Caco-2 (cell line): ENCODE results near the gene RPF1. TPM values are rescaled to one million over a fixed set of nuclear protein-coding genes. Genes with fewer than 3 reads are reported as not detected.

Experiments used
- BruUV-seq: library from RNA; stranded (reverse); fragments of 400-500 nt; replicated peaks from 2 replicates; lab custom pipeline; 2021; lab: Mats Ljungman, UMichigan
- CTCF ChIA-PET: fragments of 300-600 bp; sonication (Branson Sonifier 250); formaldehyde crosslinking; loops from one replicate; lab custom pipeline; 2022; ENCODE audit warnings: antibody characterized with exemption; lab: Charles Lee
- POLR2A ChIA-PET: fragments of 300-600 bp; sonication (Branson Sonifier 250); formaldehyde crosslinking; loops from one replicate; lab custom pipeline; 2022; ENCODE audit warnings: antibody characterized with exemption; lab: Charles Lee
- DNase-seq, 2 experiments: peaks; one replicate each; pipeline versions ENCODE4 v3.0.0 to v3.0.0-alpha.2; 2020 to 2022
- H3K27me3 ChIP-seq: replicated peaks from 2 replicates; pipeline ENCODE4 v1.6.0; 2011; ENCODE audit warnings: low read length; ENCODE audit not compliant: control insufficient read depth, insufficient read depth
- H3K36me3 ChIP-seq: 2 replicates; pipeline ENCODE4 v1.5.1; 2011; ENCODE audit warnings: low read length; ENCODE audit not compliant: control insufficient read depth, insufficient read depth
- H3K4me1 ChIP-seq: fragments of 250-450 bp; sonication (Bioruptor Pico); 2 replicates; pipeline ENCODE4 v1.5.1; 2020; ENCODE audit warnings: mild to moderate bottlenecking
- H3K4me3 ChIP-seq: 2 replicates; pipeline ENCODE4 v1.5.1; 2011; ENCODE audit warnings: low read depth, mild to moderate bottlenecking, control low read depth, low read length
- H3K9me3 ChIP-seq: fragments of 250-450 bp; sonication (Bioruptor Pico); 2 replicates; pipeline ENCODE4 v1.5.1; 2020; ENCODE audit warnings: mild to moderate bottlenecking, moderate library complexity
- H3K27ac Mint-ChIP-seq: one replicate; pipeline ENCODE4 v1.8.0; 2022; ENCODE audit warnings: mixed read lengths; ENCODE audit not compliant: unreplicated experiment
- H3K27me3 Mint-ChIP-seq: one replicate; pipeline ENCODE4 v1.8.0; 2022; ENCODE audit warnings: mixed read lengths; ENCODE audit not compliant: insufficient read depth, unreplicated experiment
- H3K36me3 Mint-ChIP-seq: one replicate; pipeline ENCODE4 v1.8.0; 2022; ENCODE audit warnings: mild to moderate bottlenecking, mixed read lengths; ENCODE audit not compliant: insufficient read depth, unreplicated experiment
- H3K4me1 Mint-ChIP-seq: one replicate; pipeline ENCODE4 v1.8.0; 2022; ENCODE audit warnings: low read depth, mixed read lengths; ENCODE audit not compliant: unreplicated experiment
- H3K4me3 Mint-ChIP-seq: one replicate; pipeline ENCODE4 v1.8.0; 2022; ENCODE audit warnings: mild to moderate bottlenecking, moderate library complexity, mixed read lengths; ENCODE audit not compliant: unreplicated experiment
- H3K9me3 Mint-ChIP-seq: one replicate; pipeline ENCODE4 v1.8.0; 2022; ENCODE audit warnings: mixed read lengths; ENCODE audit not compliant: unreplicated experiment
- CTCF ChIP-seq, 2 experiments: fragments of 200-600 bp in 1 of 2; IDR thresholded peaks; 1 replicate in 1 of 2; 2 replicates in 1 of 2; pipeline versions ENCODE4 v1.5.1 to v1.8.0; 2011 to 2022; ENCODE audit warnings: antibody characterized with exemption in 1 of 2, control low read depth in 1 of 2, inconsistent platforms in 1 of 2, low read depth in 1 of 2, low read length in 1 of 2, mild to moderate bottlenecking in 1 of 2, moderate library complexity in 1 of 2; ENCODE audit not compliant: insufficient read depth in 1 of 2, severe bottlenecking in 1 of 2, unreplicated experiment in 1 of 2
- intact Hi-C: fragments of 100-400 bp; cut with micrococcal nuclease; formaldehyde crosslinking; loops from one replicate; pipeline ENCODE4 v1.10.0; 2022; ENCODE audit not compliant: unreplicated experiment
- total RNA-seq: library from RNA; stranded (reverse); gene quantifications from 2 replicates; pipeline ENCODE4 v1.2.3, GENCODE V29; 2022

The RPF1 gene
- total RNA-seq, 1 experiment from 2014 or later, result 15.7 TPM

GRCh38 chr1:84538599-84538998, 59.5 kb downstream of the RPF1 start:
- POLR2A ChIA-PET, result no interaction called here
- H3K9me3 ChIP-seq, result no peaks in the 10 kb centered on the region
- DNase-seq, result no peak
- intact Hi-C loops, result no loop called here
- BruUV-seq, result no TSS peak
- no peaks in the 10 kb centered on the region for H3K27me3 ChIP-seq
- TF ChIP-seq CTCF (IDR thresholded peaks at IDR 0.05; ENCODE audit: insufficient read depth in 1 of 2, low read depth in 1 of 2, low read length in 1 of 2, severe bottlenecking in 1 of 2, unreplicated experiment in 1 of 2), result no peak
- CTCF ChIA-PET, result no interaction called here
- no peaks in the 10 kb centered on the region for H3K36me3 ChIP-seq
- H3K4me1 ChIP-seq, result no peaks in the 10 kb centered on the region
- Mint-ChIP-seq H3K27me3 (no peaks in the 10 kb centered on the region), H3K27ac (no peak overlapping the region), H3K36me3 (no peaks in the 10 kb centered on the region), H3K9me3 (no peaks in the 10 kb centered on the region), H3K4me1 (no peaks in the 10 kb centered on the region), H3K4me3 (no peak overlapping the region)
- H3K4me3 ChIP-seq, result no peak overlapping the region

- H3K4me1 ChIP-seq, result no peaks in the 10 kb centered on the region
- Mint-ChIP-seq H3K4me3 (no peak overlapping the region), H3K4me1 (no peaks in the 10 kb centered on the region), H3K27me3 (no peaks in the 10 kb centered on the region), H3K36me3 (no peaks in the 10 kb centered on the region), H3K27ac (no peak overlapping the region), H3K9me3 (no peaks in the 10 kb centered on the region)
- no peak overlapping the region for H3K4me3 ChIP-seq
- intact Hi-C loops, result loop anchor here (5.0 kb wide), 1 partner anchor 98 kb away; no protein-coding TSS in a partner anchor
- POLR2A ChIA-PET, result no interaction called here
- no TSS peak for BruUV-seq
- CTCF ChIA-PET, result no interaction called here
- no peak for TF ChIP-seq CTCF (IDR thresholded peaks at IDR 0.05; ENCODE audit: insufficient read depth in 1 of 2, low read depth in 1 of 2, low read length in 1 of 2, severe bottlenecking in 1 of 2, unreplicated experiment in 1 of 2)
- H3K27me3 ChIP-seq, result no peaks in the 10 kb centered on the region
- H3K36me3 ChIP-seq, result no peaks in the 10 kb centered on the region
- no peaks in the 10 kb centered on the region for H3K9me3 ChIP-seq
- DNase-seq, result no peak
Observed at GRCh38 chr1:84539972-84540371, 60.9 kb downstream of the RPF1 start.

- ChIA-PET POLR2A (no interaction called here), CTCF (no interaction called here)
- H3K27me3 ChIP-seq, result no peaks in the 10 kb centered on the region
- no peaks in the 10 kb centered on the region for H3K4me1 ChIP-seq
- H3K27me3 Mint-ChIP-seq, result no peaks in the 10 kb centered on the region
- H3K9me3 ChIP-seq, result no peaks in the 10 kb centered on the region
- no TSS peak for BruUV-seq
- H3K36me3 Mint-ChIP-seq, result no peaks in the 10 kb centered on the region
- H3K27ac Mint-ChIP-seq, result no peak overlapping the region
- intact Hi-C loops, result loop anchor here (5.0 kb wide), 1 partner anchor 98 kb away; no protein-coding TSS in a partner anchor
- no peak overlapping the region for H3K4me3 ChIP-seq
- no peaks in the 10 kb centered on the region for H3K9me3 Mint-ChIP-seq
- no peak overlapping the region for H3K4me3 Mint-ChIP-seq
- no peak for TF ChIP-seq CTCF (IDR thresholded peaks at IDR 0.05; ENCODE audit: insufficient read depth in 1 of 2, low read depth in 1 of 2, low read length in 1 of 2, severe bottlenecking in 1 of 2, unreplicated experiment in 1 of 2)
- no peaks in the 10 kb centered on the region for H3K4me1 Mint-ChIP-seq
- no peak for DNase-seq
- H3K36me3 ChIP-seq, result no peaks in the 10 kb centered on the region
Observed at GRCh38 chr1:84540759-84541158, 61.7 kb downstream of the RPF1 start.
